K562 (cell line): Measurements from ENCODE around the gene MAN1B1. TPM values are rescaled to one million over a fixed set of nuclear protein-coding genes. Genes with fewer than 3 reads are reported as not detected.
A peak's percentile ranks its signal among the peaks of the same experiment; 100 is the strongest.

ENCODE experiments used
- BMI1 ChIP-seq: fragments of 150-350 bp; IDR thresholded peaks from 2 replicates; pipeline ENCODE4 v1.6.1; 2014; ENCODE audit warnings: low read length
- BRF1 ChIP-seq: IDR thresholded peaks from 3 replicates; pipeline ENCODE4 v1.6.1; 2011; ENCODE audit warnings: borderline replicate concordance, mild to moderate bottlenecking; ENCODE audit not compliant: insufficient read length; ENCODE audit errors: extremely low read depth
- CBFB ChIP-seq: sonication (generic); formaldehyde crosslinking; IDR thresholded peaks from 2 replicates; pipeline ENCODE4 v1.4.0; 2020; ENCODE audit warnings: mild to moderate bottlenecking, missing genetic modification reagents
- FIP1L1 ChIP-seq: fragments of 200-400 bp; formaldehyde crosslinking; IDR thresholded peaks from 2 replicates; pipeline ENCODE4 v1.6.1; 2018; ENCODE audit warnings: mild to moderate bottlenecking, low read depth, low read length; ENCODE audit not compliant: poor library complexity, severe bottlenecking
- FOXA1 ChIP-seq: fragments of 450-650 bp; IDR thresholded peaks from 2 replicates; pipeline ENCODE4 v1.6.1; 2016; ENCODE audit warnings: mild to moderate bottlenecking, borderline replicate concordance
- FOXJ2 ChIP-seq: fragments of 200-800 bp; sonication (Bioruptor generic); IDR thresholded peaks from 2 replicates; pipeline ENCODE4 v1.6.1; 2016; ENCODE audit warnings: missing genetic modification characterization, missing compliant biosample characterization
- FUS ChIP-seq: fragments of 200-400 bp; formaldehyde crosslinking; optimal IDR thresholded peaks from 2 replicates; pipeline ENCODE3; 2017; ENCODE audit warnings: low read depth, low read length
- HCFC1 ChIP-seq: IDR thresholded peaks from 2 replicates; pipeline ENCODE4 v1.6.1; 2012; ENCODE audit warnings: low read depth, low read length, improper control_type of control experiment
- HDAC8 ChIP-seq: fragments of 450-650 bp; IDR thresholded peaks from 2 replicates; pipeline ENCODE4 v1.6.1; 2016; ENCODE audit warnings: mild to moderate bottlenecking, missing genetic modification characterization, moderate library complexity, missing compliant biosample characterization
- HEY1 ChIP-seq: fragments of 250-450 bp; sonication (Bioruptor Pico); IDR thresholded peaks from 2 replicates; pipeline ENCODE4 v1.5.0; 2020; ENCODE audit warnings: mild to moderate bottlenecking, moderate library complexity, borderline replicate concordance
- LEF1 ChIP-seq: fragments of 450-650 bp; IDR thresholded peaks from 2 replicates; pipeline ENCODE4 v1.6.1; 2016; ENCODE audit warnings: mild to moderate bottlenecking
- MLLT1 ChIP-seq, 2 experiments: fragments of 450-650 bp; IDR thresholded peaks; 2 replicates each; pipeline ENCODE4 v1.6.1; 2016
- NCOA2 ChIP-seq, 2 experiments: fragments of 450-650 bp; IDR thresholded peaks; 2 replicates each; pipeline ENCODE4 v1.6.1; 2018; ENCODE audit warnings: mild to moderate bottlenecking in 2 of 2, moderate library complexity in 1 of 2; ENCODE audit not compliant: partially characterized antibody in 2 of 2
- PHF8 ChIP-seq: fragments of 200-600 bp; sonication (generic); IDR thresholded peaks from 2 replicates; pipeline ENCODE4 v1.6.1; 2012; ENCODE audit warnings: mixed run types, mild to moderate bottlenecking, inconsistent platforms, low read length, moderate library complexity, borderline replicate concordance
- RFX7 ChIP-seq: fragments of 250-450 bp; sonication (Bioruptor Pico); IDR thresholded peaks from 2 replicates; pipeline ENCODE4 v1.5.1; 2021; ENCODE audit warnings: mild to moderate bottlenecking
- SIX5 ChIP-seq, 2 experiments: IDR thresholded peaks; 2 replicates each; pipeline ENCODE4 v1.6.1; 2011; ENCODE audit warnings: low read length in 2 of 2, borderline replicate concordance in 1 of 2, low read depth in 1 of 2, mild to moderate bottlenecking in 1 of 2, moderate library complexity in 1 of 2; ENCODE audit not compliant: insufficient read depth in 1 of 2
- SMAD1 ChIP-seq: fragments of 150-350 bp; IDR thresholded peaks from 2 replicates; pipeline ENCODE4 v1.6.1; 2014; ENCODE audit warnings: low read length, low read depth; ENCODE audit not compliant: partially characterized antibody
- STAT5B ChIP-seq: fragments of 250-450 bp; sonication (Bioruptor Pico); IDR thresholded peaks from 2 replicates; pipeline ENCODE4 v1.8.0; 2021; ENCODE audit warnings: mild to moderate bottlenecking, inconsistent platforms
- ZFX ChIP-seq: sonication (generic); formaldehyde crosslinking; IDR thresholded peaks from 2 replicates; pipeline ENCODE4 v1.8.0; 2022; ENCODE audit warnings: mild to moderate bottlenecking, missing genetic modification reagents, moderate library complexity
- ZNF224 ChIP-seq: sonication (generic); formaldehyde crosslinking; IDR thresholded peaks from 2 replicates; pipeline ENCODE4 v1.8.0; 2022; ENCODE audit warnings: mild to moderate bottlenecking, missing genetic modification reagents
- ZNF263 ChIP-seq: sonication (generic); formaldehyde crosslinking; IDR thresholded peaks from 2 replicates; pipeline ENCODE4 v1.8.0; 2022; ENCODE audit warnings: mild to moderate bottlenecking, missing genetic modification reagents, borderline replicate concordance
- ZNF655 ChIP-seq: fragments of 250-450 bp; sonication (Bioruptor Pico); IDR thresholded peaks from 2 replicates; pipeline ENCODE4 v1.5.0; 2021
- ZNF668 ChIP-seq: fragments of 250-450 bp; sonication (Bioruptor Pico); IDR thresholded peaks from 2 replicates; pipeline ENCODE4 v1.8.0; 2022; ENCODE audit warnings: mild to moderate bottlenecking, inconsistent platforms
- ZNF707 ChIP-seq: fragments of 250-450 bp; sonication (Bioruptor Pico); conservative IDR thresholded peaks from 2 replicates; pipeline ENCODE4 v1.8.0; 2022; ENCODE audit warnings: inconsistent platforms, mild to moderate bottlenecking, moderate library complexity
- ZNF717 ChIP-seq: fragments of 250-450 bp; sonication (Bioruptor Pico); IDR thresholded peaks from 2 replicates; pipeline ENCODE4 v1.5.0; 2021
- ZNF830 ChIP-seq: fragments of 250-450 bp; sonication (Bioruptor Pico); IDR thresholded peaks from 2 replicates; pipeline ENCODE4 v1.5.0; 2021; ENCODE audit warnings: mild to moderate bottlenecking
- polyA plus RNA-seq, 8 experiments: library from polyadenylated mRNA; depleted of rRNA in 4 of 8; stranded (reverse) in 5 of 8; unstranded in 3 of 8; fragments of >200 nt; fragmentation: Nextera tagmentation in 2 of 8; fragmentation: Illumina TruSeq in 1 of 8; extraction: Ambion mirVana in 2 of 8; extraction: Trizol in 1 of 8; gene quantifications; 2 replicates each; pipeline versions ENCODE4 v1.2.1 to v1.2.3, GENCODE V29; 2011 to 2014; ENCODE audit warnings: inconsistent platforms in 1 of 8, missing spikeins in 1 of 8
- total RNA-seq, 7 experiments: library from RNA; depleted of rRNA in 6 of 7; stranded (reverse); fragments of >200 nt in 6 of 7; fragmentation: Illumina TruSeq in 2 of 7; extraction: Trizol in 2 of 7; gene quantifications; 2 replicates each; pipeline versions ENCODE4 v1.2.1 to v1.2.3, GENCODE V29; 2011 to 2021; ENCODE audit warnings: low replicate concordance in 1 of 7
- TF ChIP-seq, protein P1 (sequence below): sonication (generic); formaldehyde crosslinking; IDR thresholded peaks from 2 replicates; pipeline ENCODE4 v1.8.0; 2023; ENCODE audit warnings: mild to moderate bottlenecking, missing genetic modification reagents

The MAN1B1 gene
- total and polyA plus RNA-seq, 9 of the 15 experiments (the other 6 are each of a cell fraction or from before 2014, with no cell fraction given): 0.55 to 36.6 (median 27.3) TPM

GRCh38 chr9:137157618-137158415 is 71.0 kb downstream of the MAN1B1 start (continued):
- no peak for TF ChIP-seq LEF1
- no peak for TF ChIP-seq MLLT1 (IDR thresholded peaks at IDR 0.05)
- no peak for TF ChIP-seq ZFX
- no peak for TF ChIP-seq FOXA1
- TF ChIP-seq ZNF224 (CRISPR knock-in tag): no peak
- TF ChIP-seq ZNF717: no peak
- TF ChIP-seq FIP1L1: no peak
- TF ChIP-seq ZNF655 (CRISPR knock-in tag): no peak
- no peak for TF ChIP-seq BRF1
- no peak for TF ChIP-seq NCOA2 (IDR thresholded peaks at IDR 0.05; ENCODE audit: partially characterized antibody in 2 of 2)
- no peak for TF ChIP-seq ZNF830 (CRISPR knock-in tag)
- TF ChIP-seq RFX7: no peak
- no peak for TF ChIP-seq HCFC1
- no peak for TF ChIP-seq FOXJ2 (tag)
- no peak for TF ChIP-seq STAT5B (CRISPR knock-in tag)
- TF ChIP-seq PHF8: no peak
- peak; percentile 67 for TF ChIP-seq ZNF263 (CRISPR knock-in tag)
- TF ChIP-seq FUS: no peak
- TF ChIP-seq HDAC8 (tag): no peak
- no peak for TF ChIP-seq ZNF707 (CRISPR knock-in tag)
- TF ChIP-seq CBFB: peak; percentile 86
- TF ChIP-seq SMAD1: no peak
- TF ChIP-seq, protein P1, sequence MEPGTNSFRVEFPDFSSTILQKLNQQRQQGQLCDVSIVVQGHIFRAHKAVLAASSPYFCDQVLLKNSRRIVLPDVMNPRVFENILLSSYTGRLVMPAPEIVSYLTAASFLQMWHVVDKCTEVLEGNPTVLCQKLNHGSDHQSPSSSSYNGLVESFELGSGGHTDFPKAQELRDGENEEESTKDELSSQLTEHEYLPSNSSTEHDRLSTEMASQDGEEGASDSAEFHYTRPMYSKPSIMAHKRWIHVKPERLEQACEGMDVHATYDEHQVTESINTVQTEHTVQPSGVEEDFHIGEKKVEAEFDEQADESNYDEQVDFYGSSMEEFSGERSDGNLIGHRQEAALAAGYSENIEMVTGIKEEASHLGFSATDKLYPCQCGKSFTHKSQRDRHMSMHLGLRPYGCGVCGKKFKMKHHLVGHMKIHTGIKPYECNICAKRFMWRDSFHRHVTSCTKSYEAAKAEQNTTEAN (CRISPR knock-in tag): no peak
- TF ChIP-seq HEY1: no peak
- no peak for TF ChIP-seq SIX5 (IDR thresholded peaks at IDR 0.05; ENCODE audit: borderline replicate concordance in 1 of 2, insufficient read depth in 1 of 2, low read depth in 1 of 2, low read length in 2 of 2)
- TF ChIP-seq ZNF668 (CRISPR knock-in tag): no peak
- no peak for TF ChIP-seq BMI1
